GM12892 (cell line): Measurements from ENCODE around the gene OTOP1.

ENCODE experiments used
- POLR2A ChIP-seq: IDR thresholded peaks from 2 replicates; pipeline ENCODE4 v1.6.1; 2011; ENCODE audit warnings: low read depth, low read length, control low read depth
- TAF1 ChIP-seq: IDR thresholded peaks from 2 replicates; pipeline ENCODE4 v1.6.1; 2011; ENCODE audit warnings: low read depth, mild to moderate bottlenecking, control low read depth, low read length, borderline replicate concordance

GRCh38 chr4:4200624-4201023 is 26.1 kb downstream of the OTOP1 start:
- TF ChIP-seq TAF1 (no peak), POLR2A (no peak)
